K562 (cell line): ENCODE data around the gene HSPB8. TPM values are rescaled to one million over a fixed set of nuclear protein-coding genes. Genes with fewer than 3 reads are reported as not detected.

Experiments
- ATAC-seq: fragments of 200-7000 bp; cut with Tn5 transposase; 3 replicates; pipeline ENCODE4 v1.9.1; 2020; ENCODE audit warnings: moderate library complexity
- BruUV-seq: library from RNA; stranded (reverse); fragments of 400-500 nt; replicated peaks from 2 replicates; lab custom pipeline; 2021; lab: Mats Ljungman, UMichigan
- CTCF ChIA-PET: fragments of 300-600 bp; formaldehyde crosslinking; extraction: SDS; loops from one replicate; lab custom pipeline; 2021; ENCODE audit warnings: low intra/inter-chr PET ratio; lab: Yijun Ruan, JAX
- POLR2A ChIA-PET: fragments of 300-600, 350-650 bp; sonication (Branson Sonifier 250); formaldehyde crosslinking; extraction: SDS; loops from one replicate; lab custom pipeline; 2021; ENCODE audit warnings: antibody characterized with exemption, inconsistent platforms; lab: Yijun Ruan, JAX
- DNase-seq, 4 experiments: peaks; one replicate each; pipeline versions ENCODE4 v3.0.0 to v3.0.0-alpha.2; 2011 to 2018; ENCODE audit warnings: low spot score in 3 of 4, mixed read lengths in 3 of 4; ENCODE audit errors: extremely low read depth in 1 of 4
- FAIRE-seq: peaks from 2 replicates; lab custom pipeline; 2011; peaks lifted over from hg19 to GRCh38; lab: Jason Lieb, UNC
- H2AFZ ChIP-seq: 2 replicates; pipeline ENCODE4 v1.6.0; 2011; ENCODE audit warnings: low read depth, low read length, control low read depth, inconsistent platforms
- H3K27ac ChIP-seq: fragments of 200-600 bp; 3 replicates; pipeline ENCODE4 v1.8.0; 2011; ENCODE audit warnings: low read depth, mild to moderate bottlenecking, control low read depth, inconsistent platforms, low read length, moderate library complexity, mixed read lengths; ENCODE audit errors: extremely low read depth
- H3K27me3 ChIP-seq, 2 experiments: fragments of 300-600 bp in 1 of 2; 2 replicates in 1 of 2; 3 replicates in 1 of 2; pipeline versions ENCODE4 v1.6.0 to v1.8.0; 2011; ENCODE audit warnings: inconsistent platforms in 2 of 2, low read length in 2 of 2, mild to moderate bottlenecking in 1 of 2, mixed read lengths in 1 of 2, moderate library complexity in 1 of 2; ENCODE audit not compliant: control insufficient read depth in 2 of 2, insufficient read depth in 2 of 2
- H3K36me3 ChIP-seq: fragments of 300-600 bp; 3 replicates; pipeline ENCODE4 v1.8.0; 2011; ENCODE audit warnings: mild to moderate bottlenecking, low read length, inconsistent platforms; ENCODE audit not compliant: control insufficient read depth, insufficient read depth
- H3K4me1 ChIP-seq, 2 experiments: fragments of 200-600 bp in 1 of 2; replicated peaks in 1 of 2; 2 replicates in 1 of 2; 3 replicates in 1 of 2; pipeline versions ENCODE4 v1.5.1 to v1.8.0; 2011; ENCODE audit warnings: inconsistent platforms in 2 of 2, low read length in 2 of 2, mild to moderate bottlenecking in 1 of 2, mixed read lengths in 1 of 2, moderate library complexity in 1 of 2; ENCODE audit not compliant: control insufficient read depth in 2 of 2, insufficient read depth in 2 of 2
- H3K4me2 ChIP-seq: 2 replicates; pipeline ENCODE4 v1.6.1; 2011; ENCODE audit warnings: low read length, control low read depth, inconsistent platforms, mixed read lengths; ENCODE audit not compliant: insufficient read depth
- H3K4me3 ChIP-seq: fragments of 200-600 bp; sonication (generic), shearing (Covaris generic); 2 replicates; pipeline ENCODE4 v1.5.1; 2016; ENCODE audit warnings: control low read depth, inconsistent platforms
- H3K79me2 ChIP-seq: fragments of 200-600 bp; 3 replicates; pipeline ENCODE4 v1.8.0; 2011; ENCODE audit warnings: low read length, inconsistent platforms; ENCODE audit not compliant: control insufficient read depth, insufficient read depth
- H3K9ac ChIP-seq, 2 experiments: 2 replicates each; pipeline versions ENCODE4 v1.6.0 to v1.6.1; 2011; ENCODE audit warnings: low read depth in 2 of 2, low read length in 2 of 2, control low read depth in 1 of 2, inconsistent platforms in 1 of 2, mild to moderate bottlenecking in 1 of 2, mixed read lengths in 1 of 2; ENCODE audit not compliant: insufficient read depth in 1 of 2
- H3K9me1 ChIP-seq: one replicate; pipeline ENCODE4 v1.6.0; 2011; ENCODE audit warnings: inconsistent platforms, mild to moderate bottlenecking, low read length, moderate library complexity; ENCODE audit not compliant: control insufficient read depth, insufficient read depth
- H3K9me3 ChIP-seq: replicated peaks from 2 replicates; pipeline ENCODE4 v1.5.1; 2011; ENCODE audit warnings: low read depth, low read length, inconsistent platforms; ENCODE audit not compliant: control insufficient read depth, insufficient read depth
- H4K20me1 ChIP-seq: replicated peaks from 2 replicates; pipeline ENCODE4 v1.6.1; 2011; ENCODE audit warnings: low read length, inconsistent platforms, mixed read lengths; ENCODE audit not compliant: control insufficient read depth, insufficient read depth
- CREB3 ChIP-seq: fragments of 450-650 bp; conservative IDR thresholded peaks from 2 replicates; pipeline ENCODE4 v1.6.1; 2016; ENCODE audit warnings: missing genetic modification characterization, low read depth, mild to moderate bottlenecking, missing compliant biosample characterization, moderate library complexity
- FOXK1 ChIP-seq: sonication (generic); formaldehyde crosslinking; IDR thresholded peaks from 2 replicates; pipeline ENCODE4 v1.8.0; 2022; ENCODE audit warnings: missing genetic modification reagents, mild to moderate bottlenecking, borderline replicate concordance
- MAFF ChIP-seq: IDR thresholded peaks from 2 replicates; pipeline ENCODE4 v1.6.1; 2012; ENCODE audit warnings: low read length, improper control_type of control experiment
- MAFG ChIP-seq: fragments of 450-650 bp; conservative IDR thresholded peaks from 2 replicates; pipeline ENCODE4 v1.6.1; 2016; ENCODE audit warnings: missing genetic modification characterization, missing compliant biosample characterization
- PRPF4 ChIP-seq: fragments of 200-400 bp; formaldehyde crosslinking; IDR thresholded peaks from one replicate; pipeline ENCODE4 v1.6.1; 2017; ENCODE audit warnings: low read length, low read depth, mild to moderate bottlenecking; ENCODE audit not compliant: insufficient read depth, poor library complexity, severe bottlenecking
- SUPT5H ChIP-seq: fragments of 450-650 bp; IDR thresholded peaks from 2 replicates; pipeline ENCODE4 v1.6.1; 2016
- ZNF217 ChIP-seq: sonication (generic); formaldehyde crosslinking; IDR thresholded peaks from 2 replicates; pipeline ENCODE4 v1.8.0; 2022; ENCODE audit warnings: mild to moderate bottlenecking, missing genetic modification reagents
- ZNF436 ChIP-seq: fragments of 250-450, 450-650 bp; sonication (Bioruptor Pico); formaldehyde crosslinking; IDR thresholded peaks from 2 replicates; pipeline ENCODE4 v1.7.0; 2020; ENCODE audit warnings: mild to moderate bottlenecking
- ZNF696 ChIP-seq: fragments of 250-450 bp; sonication (Bioruptor Pico); conservative IDR thresholded peaks from 2 replicates; pipeline ENCODE4 v1.4.0; 2020; ENCODE audit warnings: mild to moderate bottlenecking, moderate library complexity
- WGBS: fragments of 100-300 bp; shearing (Covaris generic); methylation state at CpG from one replicate; pipeline ENCODE4 v1.1.6; 2016; ENCODE audit warnings: low coverage, mixed read lengths; ENCODE audit not compliant: insufficient coverage; ENCODE audit errors: missing lambda C conversion rate; 5-methylcytosine and 5-hydroxymethylcytosine counted together
- in situ Hi-C: fragments of 300-500 bp; cut with MboI; formaldehyde crosslinking; loops from 4 replicates; pipeline ENCODE4 v1.15.0; 2018; ENCODE audit warnings: inconsistent platforms, mixed read lengths
- intact Hi-C: fragments of 100-400 bp; cut with micrococcal nuclease; formaldehyde crosslinking; loops from 2 replicates; pipeline ENCODE4 v1.14.2; 2022
- polyA plus RNA-seq, 8 experiments: library from polyadenylated mRNA; depleted of rRNA in 4 of 8; stranded (reverse) in 5 of 8; unstranded in 3 of 8; fragments of >200 nt; fragmentation: Nextera tagmentation in 2 of 8; fragmentation: Illumina TruSeq in 1 of 8; extraction: Ambion mirVana in 2 of 8; extraction: Trizol in 1 of 8; gene quantifications; 2 replicates each; pipeline versions ENCODE4 v1.2.1 to v1.2.3, GENCODE V29; 2011 to 2014; ENCODE audit warnings: inconsistent platforms in 1 of 8, missing spikeins in 1 of 8
- total RNA-seq, 7 experiments: library from RNA; depleted of rRNA in 6 of 7; stranded (reverse); fragments of >200 nt in 6 of 7; fragmentation: Illumina TruSeq in 2 of 7; extraction: Trizol in 2 of 7; gene quantifications; 2 replicates each; pipeline versions ENCODE4 v1.2.1 to v1.2.3, GENCODE V29; 2011 to 2021; ENCODE audit warnings: low replicate concordance in 1 of 7

HSPB8 gene
- total and polyA plus RNA-seq, 9 of the 15 experiments (the other 6 are each of a cell fraction or from before 2014, with no cell fraction given), result 0.13 TPM; not detected in 8

GRCh38 chr12:119180380-119181040 lies 1.8 kb downstream of the HSPB8 start:
- Histone ChIP-seq H3K27me3 (peaks cover 0 to 23% of the 10 kb centered on the region in 2 experiments; a peak in 3 of 5 replicates), H3K9me3 (no peaks in the 10 kb centered on the region), H3K79me2 (no peaks in the 10 kb centered on the region), H3K9me1 (no peaks in the 10 kb centered on the region), H3K4me3 (no peak overlapping the region), H4K20me1 (no peaks in the 10 kb centered on the region), H3K27ac (no peak overlapping the region), H3K36me3 (no peaks in the 10 kb centered on the region), H3K4me2 (no peak overlapping the region), H3K9ac (no peak overlapping the region), H3K4me1 (peaks cover 0 to 12% of the 10 kb centered on the region in 2 experiments; a peak in 1 of 5 replicates), H2AFZ (no peak overlapping the region)
- FAIRE-seq (no peak), ATAC-seq (no peak; the same call in 2 of the 3 replicates), DNase-seq (peak; percentile 6 to 24 (median 22))
- POLR2A ChIA-PET, result interaction anchor here (1.1 kb wide), 1 partner anchor 9 kb away, joined by 3 read pairs; no protein-coding TSS in a partner anchor
- no TSS peak for BruUV-seq
- WGBS, result 16% methylated on average over 7 of the region's 7 CpGs
- CTCF ChIA-PET, result no interaction called here
- intact Hi-C loops (no loop called here), in situ Hi-C loops (no loop called here)
- no peak for TF ChIP-seq ZNF696
- TF ChIP-seq MAFF, result no peak
- no peak for TF ChIP-seq SUPT5H
- TF ChIP-seq MAFG, result 0 out of 2 replicates have a peak, but pooled peaks have one; percentile 31
- no peak for TF ChIP-seq CREB3 (tag)
- no peak for TF ChIP-seq FOXK1 (CRISPR knock-in tag)
- no peak for TF ChIP-seq ZNF217
- TF ChIP-seq ZNF436 (CRISPR knock-in tag), result no peak
- TF ChIP-seq PRPF4, result no peak
